H9 (cell line): ENCODE results near the gene PDZD8. TPM values are rescaled to one million over a fixed set of nuclear protein-coding genes. Genes with fewer than 3 reads are reported as not detected.

Source experiments
- DNase-seq: peaks from one replicate; pipeline ENCODE4 v3.0.0-alpha.2; 2017
- H2AFZ ChIP-seq: one replicate; pipeline ENCODE4 v1.6.1; 2013; ENCODE audit warnings: mild to moderate bottlenecking, low read length, control low read depth, moderate library complexity
- H2AK5ac ChIP-seq: 2 replicates; pipeline ENCODE4 v1.6.1; 2013; ENCODE audit warnings: low read length, control low read depth, mixed read lengths; ENCODE audit not compliant: insufficient read length
- H2BK120ac ChIP-seq: one replicate; pipeline ENCODE4 v1.6.1; 2013; ENCODE audit warnings: low read depth, mild to moderate bottlenecking, low read length, control low read depth, inconsistent platforms; ENCODE audit not compliant: poor library complexity, severe bottlenecking
- H2BK12ac ChIP-seq: 2 replicates; pipeline ENCODE4 v1.6.1; 2013; ENCODE audit warnings: low read length, control low read depth, mixed read lengths, low read depth; ENCODE audit not compliant: insufficient read length
- H2BK15ac ChIP-seq: 2 replicates; pipeline ENCODE4 v1.6.1; 2013; ENCODE audit warnings: low read depth, low read length, control low read depth
- H2BK20ac ChIP-seq: one replicate; pipeline ENCODE4 v1.6.1; 2013; ENCODE audit warnings: low read depth, mild to moderate bottlenecking, low read length, control low read depth, inconsistent platforms; ENCODE audit not compliant: poor library complexity, severe bottlenecking
- H2BK5ac ChIP-seq: 2 replicates; pipeline ENCODE4 v1.6.1; 2013; ENCODE audit warnings: low read length, control low read depth, mixed read lengths; ENCODE audit not compliant: insufficient read length
- H3K14ac ChIP-seq: 2 replicates; pipeline ENCODE4 v1.6.1; 2013; ENCODE audit warnings: low read length, control low read depth; ENCODE audit not compliant: insufficient read depth
- H3K18ac ChIP-seq: 2 replicates; pipeline ENCODE4 v1.6.1; 2013; ENCODE audit warnings: low read depth, mild to moderate bottlenecking, mixed read lengths, low read length, control low read depth; ENCODE audit not compliant: insufficient read length
- H3K23ac ChIP-seq: 2 replicates; pipeline ENCODE4 v1.6.1; 2013; ENCODE audit warnings: low read length, control low read depth, mixed read lengths, low read depth; ENCODE audit not compliant: insufficient read length
- H3K23me2 ChIP-seq: 2 replicates; pipeline ENCODE4 v1.6.1; 2013; ENCODE audit warnings: low read depth, mild to moderate bottlenecking, mixed read lengths, low read length, control low read depth; ENCODE audit not compliant: insufficient read length, poor library complexity, severe bottlenecking
- H3K27ac ChIP-seq: 2 replicates; pipeline ENCODE4 v1.5.1; 2013; ENCODE audit warnings: low read length, control low read depth, mixed read lengths, low read depth; ENCODE audit not compliant: insufficient read length
- H3K27me3 ChIP-seq: 2 replicates; pipeline ENCODE4 v1.6.1; 2013; ENCODE audit warnings: low read length, control low read depth, inconsistent platforms; ENCODE audit not compliant: insufficient read depth
- H3K4ac ChIP-seq: 2 replicates; pipeline ENCODE4 v1.6.1; 2013; ENCODE audit warnings: low read depth, mild to moderate bottlenecking, control low read depth, inconsistent platforms, low read length, moderate library complexity
- H3K4me1 ChIP-seq: 2 replicates; pipeline ENCODE4 v1.6.1; 2013; ENCODE audit warnings: low read length, control low read depth, inconsistent platforms; ENCODE audit not compliant: insufficient read depth
- H3K4me2 ChIP-seq: 2 replicates; pipeline ENCODE4 v1.6.1; 2013; ENCODE audit warnings: low read length, control low read depth, mixed read lengths; ENCODE audit not compliant: insufficient read length, insufficient read depth
- H3K56ac ChIP-seq: 2 replicates; pipeline ENCODE4 v1.6.1; 2013; ENCODE audit warnings: low read depth, mild to moderate bottlenecking, mixed read lengths, low read length, control low read depth; ENCODE audit not compliant: insufficient read length
- H3K79me1 ChIP-seq: 2 replicates; pipeline ENCODE4 v1.6.1; 2013; ENCODE audit warnings: low read depth, mild to moderate bottlenecking, moderate library complexity, low read length, control low read depth, inconsistent platforms; ENCODE audit not compliant: insufficient read depth, poor library complexity, severe bottlenecking
- H3K79me2 ChIP-seq: 2 replicates; pipeline ENCODE4 v1.6.1; 2013; ENCODE audit warnings: low read length, control low read depth, inconsistent platforms; ENCODE audit not compliant: insufficient read depth
- H3K9ac ChIP-seq: 2 replicates; pipeline ENCODE4 v1.6.1; 2013; ENCODE audit warnings: low read length, control low read depth, mixed read lengths; ENCODE audit not compliant: insufficient read length; ENCODE audit errors: extremely low read depth
- H3K9me3 ChIP-seq: one replicate; pipeline ENCODE4 v1.6.1; 2013; ENCODE audit warnings: low read depth, low read length, inconsistent platforms; ENCODE audit not compliant: control insufficient read depth
- H3T11ph ChIP-seq: one replicate; pipeline ENCODE4 v1.6.1; 2013; ENCODE audit warnings: mild to moderate bottlenecking, low read length, control low read depth, inconsistent platforms
- H4K20me1 ChIP-seq: one replicate; pipeline ENCODE4 v1.6.1; 2013; ENCODE audit not compliant: control insufficient read depth, insufficient read length, insufficient read depth
- H4K5ac ChIP-seq: 2 replicates; pipeline ENCODE4 v1.6.1; 2013; ENCODE audit warnings: low read depth, mild to moderate bottlenecking, mixed read lengths, low read length, control low read depth; ENCODE audit not compliant: insufficient read length
- H4K8ac ChIP-seq: replicated peaks from 2 replicates; pipeline ENCODE4 v1.6.1; 2013; ENCODE audit warnings: low read length, control low read depth, mixed read lengths, low read depth; ENCODE audit not compliant: insufficient read length
- H4K91ac ChIP-seq: 2 replicates; pipeline ENCODE4 v1.6.1; 2013; ENCODE audit warnings: low read depth, mild to moderate bottlenecking, moderate library complexity, mixed read lengths, low read length, control low read depth; ENCODE audit not compliant: insufficient read length
- H3K27ac Mint-ChIP-seq, 3 experiments: 2 replicates in 2 of 3; 3 replicates in 1 of 3; pipeline ENCODE4 v1.8.0; 2020 to 2021; ENCODE audit warnings: mixed read lengths in 3 of 3, mild to moderate bottlenecking in 1 of 3, moderate library complexity in 1 of 3
- H3K27me3 Mint-ChIP-seq: 2 replicates; pipeline ENCODE4 v1.8.0; 2021; ENCODE audit warnings: low read depth, mild to moderate bottlenecking, moderate library complexity, mixed read lengths
- H3K36me3 Mint-ChIP-seq, 3 experiments: 2 replicates in 2 of 3; 3 replicates in 1 of 3; pipeline ENCODE4 v1.8.0; 2020 to 2021; ENCODE audit warnings: low read depth in 3 of 3, mixed read lengths in 3 of 3; ENCODE audit not compliant: insufficient read depth in 1 of 3
- H3K4me1 Mint-ChIP-seq, 2 experiments: 2 replicates each; pipeline ENCODE4 v1.8.0; 2020; ENCODE audit warnings: mixed read lengths in 2 of 2
- H3K4me3 Mint-ChIP-seq, 2 experiments: 2 replicates in 1 of 2; 3 replicates in 1 of 2; pipeline ENCODE4 v1.8.0; 2020 to 2021; ENCODE audit warnings: mild to moderate bottlenecking in 2 of 2, mixed read lengths in 2 of 2, moderate library complexity in 1 of 2
- H3K9me3 Mint-ChIP-seq, 2 experiments: 2 replicates in 1 of 2; 3 replicates in 1 of 2; pipeline ENCODE4 v1.8.0; 2020; ENCODE audit warnings: mild to moderate bottlenecking in 2 of 2, mixed read lengths in 2 of 2, moderate library complexity in 1 of 2
- WGBS: extraction: QIAGEN DNeasy Blood & Tissue Kit; methylation state at CpG from one replicate; pipeline ENCODE4 v1.1.7; 2013; ENCODE audit warnings: missing lambda C conversion rate, low lambda C conversion rate, mixed read lengths; ENCODE audit not compliant: insufficient read length; ENCODE audit errors: extremely low coverage; 5-methylcytosine and 5-hydroxymethylcytosine counted together
- total RNA-seq: library from RNA; stranded (reverse); gene quantifications from 2 replicates; pipeline ENCODE4 v1.2.1, GENCODE V29; 2021
- TF ChIP-seq, protein P1 (sequence below): fragments of 200-600 bp; sonication (generic); conservative IDR thresholded peaks from 3 replicates; pipeline ENCODE4 v1.8.0; 2021; ENCODE audit warnings: antibody characterized with exemption, mild to moderate bottlenecking

The PDZD8 gene
- total RNA-seq, 1 experiment from 2014 or later: 38.2 TPM

- no peaks in the 10 kb centered on the region for H3K9me3 ChIP-seq
- H4K91ac ChIP-seq: no peak overlapping the region
- Mint-ChIP-seq H3K4me3 (no peak overlapping the region), H3K27me3 (no peaks in the 10 kb centered on the region), H3K27ac (no peak overlapping the region), H3K36me3 (no peaks in the 10 kb centered on the region), H3K9me3 (no peaks in the 10 kb centered on the region), H3K4me1 (peaks cover 16 to 32% of the 10 kb centered on the region in 2 experiments)
- H3K79me1 ChIP-seq: no peaks in the 10 kb centered on the region
- no peak overlapping the region for H2BK20ac ChIP-seq
- H4K5ac ChIP-seq: no peak overlapping the region
- H3K27ac ChIP-seq: no peak overlapping the region
- no peaks in the 10 kb centered on the region for H4K20me1 ChIP-seq
- no peak overlapping the region for H3K4ac ChIP-seq
- no peaks in the 10 kb centered on the region for H3K79me2 ChIP-seq
- no peak overlapping the region for H2AFZ ChIP-seq
- H3T11ph ChIP-seq: no peak overlapping the region
- no peak overlapping the region for H3K23ac ChIP-seq
- H3K56ac ChIP-seq: no peak overlapping the region
- no peak overlapping the region for H3K18ac ChIP-seq
- H2BK5ac ChIP-seq: no peak overlapping the region
- WGBS: no CpG with 5 or more reads among the region's 9 CpGs
- TF ChIP-seq, protein P1, sequence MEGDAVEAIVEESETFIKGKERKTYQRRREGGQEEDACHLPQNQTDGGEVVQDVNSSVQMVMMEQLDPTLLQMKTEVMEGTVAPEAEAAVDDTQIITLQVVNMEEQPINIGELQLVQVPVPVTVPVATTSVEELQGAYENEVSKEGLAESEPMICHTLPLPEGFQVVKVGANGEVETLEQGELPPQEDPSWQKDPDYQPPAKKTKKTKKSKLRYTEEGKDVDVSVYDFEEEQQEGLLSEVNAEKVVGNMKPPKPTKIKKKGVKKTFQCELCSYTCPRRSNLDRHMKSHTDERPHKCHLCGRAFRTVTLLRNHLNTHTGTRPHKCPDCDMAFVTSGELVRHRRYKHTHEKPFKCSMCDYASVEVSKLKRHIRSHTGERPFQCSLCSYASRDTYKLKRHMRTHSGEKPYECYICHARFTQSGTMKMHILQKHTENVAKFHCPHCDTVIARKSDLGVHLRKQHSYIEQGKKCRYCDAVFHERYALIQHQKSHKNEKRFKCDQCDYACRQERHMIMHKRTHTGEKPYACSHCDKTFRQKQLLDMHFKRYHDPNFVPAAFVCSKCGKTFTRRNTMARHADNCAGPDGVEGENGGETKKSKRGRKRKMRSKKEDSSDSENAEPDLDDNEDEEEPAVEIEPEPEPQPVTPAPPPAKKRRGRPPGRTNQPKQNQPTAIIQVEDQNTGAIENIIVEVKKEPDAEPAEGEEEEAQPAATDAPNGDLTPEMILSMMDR: no peak
- H3K4me2 ChIP-seq: no peak overlapping the region
- DNase-seq: peak; percentile 22
- no peaks in the 10 kb centered on the region for H3K23me2 ChIP-seq
- no peak overlapping the region for H3K9ac ChIP-seq
- H2AK5ac ChIP-seq: no peak overlapping the region
- H3K4me1 ChIP-seq: no peaks in the 10 kb centered on the region
- no peak overlapping the region for H2BK15ac ChIP-seq
- no peak overlapping the region for H3K14ac ChIP-seq
- H3K27me3 ChIP-seq: no peaks in the 10 kb centered on the region
- H4K8ac ChIP-seq: no peak overlapping the region
- H2BK12ac ChIP-seq: no peak overlapping the region
- no peak overlapping the region for H2BK120ac ChIP-seq
These were observed 121.3 kb downstream of the PDZD8 start for GRCh38 chr10:117253908-117254307.
